Measurements from ENCODE around the gene JOSD1. TPM values are rescaled to one million over a fixed set of nuclear protein-coding genes. Genes with fewer than 3 reads are reported as not detected.

Gene JOSD1
- total RNA-seq, 1 experiment from 2014 or later = 55.3 TPM

DNA sequence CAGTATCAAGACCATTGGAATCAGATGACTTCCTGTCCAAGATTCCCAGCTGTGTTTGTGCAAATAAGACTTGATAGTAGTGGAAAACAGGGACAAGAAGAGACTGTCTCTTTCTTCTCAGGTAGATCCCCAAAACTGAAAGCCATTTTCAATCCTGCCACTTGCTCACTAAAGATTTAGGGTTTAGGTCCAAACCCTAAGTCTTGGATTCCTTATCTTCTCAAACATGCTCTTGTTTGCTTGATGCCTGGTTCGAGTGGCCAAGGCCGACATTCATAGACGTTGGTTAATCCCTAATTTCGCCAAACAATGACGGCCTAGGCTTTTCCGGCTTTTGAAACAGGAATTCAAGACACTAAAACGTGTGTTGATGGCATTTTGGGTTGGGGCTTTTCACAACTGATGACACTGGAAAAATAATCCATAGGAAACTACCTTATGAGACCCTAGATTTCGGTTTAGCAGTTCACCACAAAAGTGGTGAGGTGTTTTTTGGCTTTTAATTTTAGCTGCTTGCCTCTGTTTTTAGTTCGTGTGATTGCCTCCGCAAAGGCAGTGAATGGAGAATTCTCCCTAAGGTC is 4.0 kb upstream of the JOSD1 start:
- BruUV-seq (replicated peaks) = no TSS peak
- DNase-seq = no peak
- no peaks in the 10 kb centered on the region for H3K27me3 Mint-ChIP-seq (ENCODE audit: insufficient read depth, unreplicated experiment)
- ChIA-PET CTCF (interaction anchor here (0.6 kb wide), 1 partner anchor 9 kb away, joined by 3 read pairs; no protein-coding TSS in a partner anchor), POLR2A (interaction anchor here (0.6 to 1.6 kb wide), 3 partner anchors 8 to 194 kb away, joined by 17 to 21 read pairs (median 19); partner anchors contain the start of gene TOMM22)
- Histone ChIP-seq H3K9me3 (no peaks in the 10 kb centered on the region), H3K36me3 (ENCODE audit: control insufficient read depth, insufficient read depth, low read length) (no peaks in the 10 kb centered on the region), H3K27me3 (replicated peaks; ENCODE audit: control insufficient read depth, insufficient read depth, low read length) (no peaks in the 10 kb centered on the region), H3K4me3 (ENCODE audit: low read depth, low read length) (peak overlapping the region; percentile 38), H3K4me1 (peaks cover 13% of the 10 kb centered on the region)
- H3K27ac Mint-ChIP-seq (ENCODE audit: unreplicated experiment) = peak overlapping the region; percentile 88
- peaks cover 9% of the 10 kb centered on the region for H3K4me1 Mint-ChIP-seq (ENCODE audit: low read depth, unreplicated experiment)
- no peaks in the 10 kb centered on the region for H3K9me3 Mint-ChIP-seq (ENCODE audit: unreplicated experiment)
- intact Hi-C loops (cut with micrococcal nuclease; ENCODE audit: unreplicated experiment) = loop anchor here (1.0 to 5.0 kb wide), 2 partner anchors 10 to 53 kb away; partner anchors contain the start of gene SUN2
- TF ChIP-seq, protein P1, sequence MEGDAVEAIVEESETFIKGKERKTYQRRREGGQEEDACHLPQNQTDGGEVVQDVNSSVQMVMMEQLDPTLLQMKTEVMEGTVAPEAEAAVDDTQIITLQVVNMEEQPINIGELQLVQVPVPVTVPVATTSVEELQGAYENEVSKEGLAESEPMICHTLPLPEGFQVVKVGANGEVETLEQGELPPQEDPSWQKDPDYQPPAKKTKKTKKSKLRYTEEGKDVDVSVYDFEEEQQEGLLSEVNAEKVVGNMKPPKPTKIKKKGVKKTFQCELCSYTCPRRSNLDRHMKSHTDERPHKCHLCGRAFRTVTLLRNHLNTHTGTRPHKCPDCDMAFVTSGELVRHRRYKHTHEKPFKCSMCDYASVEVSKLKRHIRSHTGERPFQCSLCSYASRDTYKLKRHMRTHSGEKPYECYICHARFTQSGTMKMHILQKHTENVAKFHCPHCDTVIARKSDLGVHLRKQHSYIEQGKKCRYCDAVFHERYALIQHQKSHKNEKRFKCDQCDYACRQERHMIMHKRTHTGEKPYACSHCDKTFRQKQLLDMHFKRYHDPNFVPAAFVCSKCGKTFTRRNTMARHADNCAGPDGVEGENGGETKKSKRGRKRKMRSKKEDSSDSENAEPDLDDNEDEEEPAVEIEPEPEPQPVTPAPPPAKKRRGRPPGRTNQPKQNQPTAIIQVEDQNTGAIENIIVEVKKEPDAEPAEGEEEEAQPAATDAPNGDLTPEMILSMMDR (IDR thresholded peaks at IDR 0.05; ENCODE audit: insufficient read depth in 1 of 2, low read depth in 1 of 2, low read length in 1 of 2, severe bottlenecking in 1 of 2, unreplicated experiment in 1 of 2) = no peak
- H3K4me3 Mint-ChIP-seq (ENCODE audit: unreplicated experiment) = peak overlapping the region; percentile 89
- peaks cover 37% of the 10 kb centered on the region for H3K36me3 Mint-ChIP-seq (ENCODE audit: insufficient read depth, unreplicated experiment)

DNA sequence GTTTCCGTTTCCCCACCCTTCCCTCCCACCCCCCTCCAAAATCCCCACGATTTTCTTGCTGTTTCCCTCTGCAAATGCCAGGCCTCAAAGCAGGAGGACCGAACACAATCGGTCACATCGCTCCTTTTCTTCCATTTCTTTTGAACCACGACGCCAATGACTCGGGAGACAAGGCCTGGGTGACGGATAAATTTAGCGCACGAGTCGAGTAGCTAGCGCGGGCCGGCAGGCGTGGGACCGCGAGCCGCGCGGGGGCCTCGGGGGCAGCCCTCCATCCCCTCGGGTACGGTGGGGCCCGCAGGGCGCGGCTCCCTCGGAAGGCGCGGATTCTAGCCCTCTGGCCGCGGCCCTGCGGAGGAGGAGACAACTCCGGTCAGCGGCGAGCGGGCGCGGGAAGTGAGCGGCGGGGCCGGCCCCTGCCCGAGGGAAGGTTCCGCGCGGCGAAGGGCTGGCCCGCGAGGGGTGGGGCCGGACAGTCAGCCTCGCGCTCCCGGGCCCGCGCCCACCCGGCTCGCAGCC is 414 bp downstream of the JOSD1 start:
- peak overlapping the region; percentile 95 for H3K27ac Mint-ChIP-seq (ENCODE audit: unreplicated experiment)
- POLR2A ChIA-PET = interaction anchor here (0.7 kb wide), 1 partner anchor 162 kb away, joined by 4 read pairs; no protein-coding TSS in a partner anchor

DNA sequence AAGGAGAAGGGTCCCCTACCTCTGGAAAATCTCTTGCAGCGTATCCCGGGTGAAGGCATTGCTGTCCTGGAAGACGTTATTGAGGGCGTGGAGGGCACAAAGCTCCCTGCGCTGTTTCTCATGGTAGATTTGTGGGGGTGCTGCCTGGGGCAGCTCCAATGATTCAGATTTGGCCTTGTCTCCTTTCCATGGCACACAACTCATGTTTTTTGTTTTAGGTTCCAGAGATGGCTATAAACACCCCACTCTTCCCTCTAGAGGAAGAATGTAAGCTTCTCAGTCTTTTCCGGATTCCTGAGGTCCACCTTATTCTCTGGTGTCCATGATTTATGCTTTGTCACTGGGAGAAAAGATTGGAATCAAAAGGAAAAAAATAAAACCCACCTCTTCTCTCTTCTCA is 959 bp downstream of the JOSD1 start:
- no peak for DNase-seq
- Histone ChIP-seq H3K9me3 (no peaks in the 10 kb centered on the region), H3K4me3 (ENCODE audit: low read depth, low read length) (peak overlapping the region; percentile 88), H3K27me3 (replicated peaks; ENCODE audit: control insufficient read depth, insufficient read depth, low read length) (no peaks in the 10 kb centered on the region), H3K36me3 (ENCODE audit: control insufficient read depth, insufficient read depth, low read length) (peaks cover 2% of the 10 kb centered on the region; the same call in 1 of the 2 replicates), H3K4me1 (peaks cover 43% of the 10 kb centered on the region)
- Mint-ChIP-seq H3K27me3 (ENCODE audit: insufficient read depth, unreplicated experiment) (no peaks in the 10 kb centered on the region), H3K36me3 (ENCODE audit: insufficient read depth, unreplicated experiment) (peaks cover 59% of the 10 kb centered on the region), H3K27ac (ENCODE audit: unreplicated experiment) (peak overlapping the region; percentile 95), H3K4me1 (ENCODE audit: low read depth, unreplicated experiment) (peaks cover 21% of the 10 kb centered on the region), H3K4me3 (ENCODE audit: unreplicated experiment) (peak overlapping the region; percentile 87), H3K9me3 (ENCODE audit: unreplicated experiment) (no peaks in the 10 kb centered on the region)
- TSS peak; percentile 70 for BruUV-seq (replicated peaks)
- TF ChIP-seq, protein P1 (IDR thresholded peaks at IDR 0.05; ENCODE audit: insufficient read depth in 1 of 2, low read depth in 1 of 2, low read length in 1 of 2, severe bottlenecking in 1 of 2, unreplicated experiment in 1 of 2) = no peak
- ChIA-PET CTCF (interaction anchor here (1.9 kb wide), 1 partner anchor 18 kb away, joined by 8 read pairs; the partner anchor contains the start of gene TOMM22), POLR2A (interaction anchor here (0.5 to 1.0 kb wide), 3 partner anchors 18 to 163 kb away, joined by 3 to 9 read pairs (median 4); partner anchors contain the start of gene TOMM22)
- intact Hi-C loops (cut with micrococcal nuclease; ENCODE audit: unreplicated experiment) = no loop called here

More for the DNA sequence above, 414 bp downstream of the JOSD1 start:
- DNase-seq = peak in 1 of 2 experiments; percentile 65
- Mint-ChIP-seq H3K4me3 (ENCODE audit: unreplicated experiment) (peak overlapping the region; percentile 87), H3K9me3 (ENCODE audit: unreplicated experiment) (no peaks in the 10 kb centered on the region), H3K36me3 (ENCODE audit: insufficient read depth, unreplicated experiment) (peaks cover 59% of the 10 kb centered on the region), H3K4me1 (ENCODE audit: low read depth, unreplicated experiment) (peaks cover 16% of the 10 kb centered on the region), H3K27me3 (ENCODE audit: insufficient read depth, unreplicated experiment) (no peaks in the 10 kb centered on the region)
- Histone ChIP-seq H3K4me3 (ENCODE audit: low read depth, low read length) (peak overlapping the region; percentile 88), H3K4me1 (peaks cover 38% of the 10 kb centered on the region), H3K27me3 (replicated peaks; ENCODE audit: control insufficient read depth, insufficient read depth, low read length) (no peaks in the 10 kb centered on the region), H3K36me3 (ENCODE audit: control insufficient read depth, insufficient read depth, low read length) (peaks cover 2% of the 10 kb centered on the region; the same call in 1 of the 2 replicates), H3K9me3 (no peaks in the 10 kb centered on the region)
- TF ChIP-seq, protein P1 (IDR thresholded peaks at IDR 0.05; ENCODE audit: insufficient read depth in 1 of 2, low read depth in 1 of 2, low read length in 1 of 2, severe bottlenecking in 1 of 2, unreplicated experiment in 1 of 2) = no peak
- intact Hi-C loops (cut with micrococcal nuclease; ENCODE audit: unreplicated experiment) = no loop called here
- CTCF ChIA-PET = interaction anchor here (1.9 kb wide), 1 partner anchor 18 kb away, joined by 8 read pairs; the partner anchor contains the start of gene TOMM22
- no TSS peak for BruUV-seq (replicated peaks)
